Stimulated activated CD4-positive, alpha-beta T cell treated with anti-CD3 and anti-CD28 coated beads, Interleukin-12 subunit alpha, Interleukin-12 subunit beta, amount 100 ng/mL, for 4 hours (primary cell): ENCODE measurements around the gene KAT6B.
A peak's percentile ranks its signal among the peaks of the same experiment; 100 is the strongest.

Experiments used
- DNase-seq: peaks from one replicate; pipeline ENCODE4 v3.0.0-alpha.2; 2020

KAT6B gene

DNA sequence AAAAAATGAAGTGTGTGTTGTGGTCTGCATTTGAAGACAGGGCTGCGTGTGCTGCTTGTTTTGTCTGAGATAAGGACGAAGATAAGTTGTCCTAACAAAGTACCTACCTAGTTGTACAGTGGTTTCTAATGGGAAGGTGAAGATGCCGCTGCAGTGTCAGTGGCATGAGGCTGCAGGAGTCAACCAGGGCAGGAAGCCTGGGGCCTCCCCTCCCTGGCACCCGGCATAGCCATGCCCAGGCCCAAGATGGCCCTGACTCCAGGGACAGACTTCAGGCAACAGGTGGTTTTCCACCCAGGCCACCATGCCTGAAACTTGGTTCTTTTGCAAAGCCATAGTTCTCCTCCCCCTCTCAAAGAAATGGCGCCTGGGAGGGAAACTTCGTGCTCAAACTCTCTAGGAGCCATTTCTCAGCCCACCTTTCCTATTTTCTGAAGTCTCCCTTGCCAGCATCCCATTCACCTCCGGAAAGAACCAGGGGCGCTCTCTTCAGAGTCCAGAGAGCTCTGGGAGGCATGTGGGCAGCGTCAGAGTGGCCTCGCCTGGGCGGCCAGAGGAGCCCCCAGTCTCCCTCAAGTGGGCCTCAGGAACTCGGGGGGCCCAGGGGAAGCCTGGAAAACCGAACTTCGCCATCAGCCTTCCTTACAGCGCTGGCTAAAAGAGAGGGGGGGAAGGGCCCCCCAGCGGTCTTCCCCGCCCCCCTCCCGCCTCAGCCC is 2.1 kb upstream of the KAT6B start:
- peak; percentile 7 for DNase-seq

DNA sequence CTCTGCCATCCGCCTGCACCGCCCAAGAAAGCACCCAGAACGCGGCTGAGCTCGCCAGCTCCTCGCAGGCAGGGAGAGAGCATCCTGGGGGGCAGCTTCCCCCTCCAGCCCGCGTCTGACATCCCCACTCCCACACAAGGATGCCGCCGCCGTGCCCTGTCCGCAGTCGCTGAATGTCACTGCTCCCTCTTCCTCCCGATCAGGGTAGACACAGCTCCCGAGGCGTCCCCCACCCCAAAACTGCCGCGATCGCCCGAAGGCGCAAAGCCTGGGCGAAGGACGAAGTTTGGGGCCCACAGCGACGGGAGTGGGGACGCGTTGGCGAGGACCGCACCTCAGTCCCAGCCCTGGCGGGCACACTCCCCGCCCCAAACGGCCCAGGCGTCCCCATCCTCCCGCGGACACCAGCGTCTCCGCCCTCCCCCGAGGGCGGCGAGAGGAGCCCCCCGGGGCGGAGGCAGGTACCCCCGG is 1.5 kb upstream of the KAT6B start:
- DNase-seq = peak; percentile 50

DNA sequence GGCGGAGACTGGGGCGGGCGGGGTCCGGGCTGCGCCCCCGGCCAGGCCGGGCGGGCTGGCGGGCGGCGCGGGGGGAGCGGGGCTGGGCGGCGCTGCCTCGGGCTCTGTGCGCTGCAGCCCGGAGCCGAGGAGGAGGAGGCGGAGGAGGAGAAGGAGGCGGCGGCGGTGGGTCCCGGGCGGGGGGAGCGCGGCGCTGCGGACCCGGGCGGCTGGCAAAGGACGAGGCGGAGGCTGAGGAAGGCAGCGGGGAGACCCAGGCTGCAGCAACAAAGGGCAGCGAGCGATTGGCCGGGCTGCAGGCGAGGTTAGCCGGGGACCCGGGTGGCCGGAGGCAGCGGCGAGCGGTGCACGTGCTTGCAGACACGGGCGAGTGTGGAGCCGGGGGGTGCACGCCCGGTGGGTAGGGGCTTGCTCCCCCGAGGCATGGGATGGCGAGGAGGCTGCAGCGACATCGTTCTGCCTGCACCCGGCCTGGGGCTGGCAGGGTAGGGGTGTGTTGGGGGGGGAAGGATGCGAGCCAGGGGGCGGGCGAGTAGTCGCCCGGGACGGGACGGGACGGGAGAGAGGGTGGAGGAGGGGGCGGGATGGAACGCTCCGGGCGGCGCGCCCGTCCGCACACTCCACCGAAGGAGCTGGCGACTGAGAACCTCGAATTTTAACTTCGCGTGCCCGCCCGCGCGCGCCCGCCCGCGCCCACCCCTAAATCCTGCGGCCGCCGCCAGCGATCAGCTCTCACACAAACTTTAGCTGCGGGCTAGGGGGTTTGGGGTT is 844 bp upstream of the KAT6B start:
- DNase-seq = peak; percentile 46

DNA sequence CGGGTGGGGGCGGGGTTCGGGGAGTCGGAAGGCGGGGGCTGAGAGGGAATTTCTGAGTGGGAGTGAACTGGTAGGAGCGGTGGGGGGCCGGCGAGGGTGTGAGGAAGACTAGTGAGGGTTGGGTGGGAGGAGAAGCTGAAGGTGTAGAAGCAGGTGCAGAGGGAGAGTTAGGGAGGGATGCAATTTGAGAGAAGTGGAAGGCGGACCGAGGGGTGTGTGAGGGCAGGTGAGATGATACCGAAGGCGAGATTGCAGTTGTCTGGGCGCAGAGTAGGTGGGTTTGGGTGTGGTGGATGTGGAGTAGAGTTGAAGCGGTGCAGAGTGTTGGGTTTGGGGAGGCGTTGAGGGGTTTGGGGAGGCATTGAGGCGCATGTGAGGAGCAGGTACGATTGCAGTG is 643 bp downstream of the KAT6B start:
- no peak for DNase-seq

DNA sequence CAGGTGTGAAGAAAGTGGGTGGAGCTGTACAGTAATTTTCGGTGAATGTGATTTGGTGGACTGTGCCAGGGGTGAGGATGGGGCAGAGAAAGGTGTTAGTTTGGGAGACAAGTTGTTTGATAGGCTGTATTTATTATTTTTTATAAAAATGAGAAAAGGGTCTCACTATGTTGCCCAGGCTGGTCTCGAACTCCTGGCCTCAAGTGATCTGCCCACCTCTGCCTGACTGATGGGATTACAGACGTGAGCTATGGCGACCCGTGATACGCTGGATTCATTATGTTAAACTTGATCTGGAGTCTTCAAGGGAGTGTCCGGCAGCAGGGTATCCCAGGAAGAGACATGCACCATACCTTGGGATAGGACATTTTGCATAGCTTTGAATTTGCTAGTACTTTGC is 1.3 kb downstream of the KAT6B start:
- DNase-seq = no peak

DNA sequence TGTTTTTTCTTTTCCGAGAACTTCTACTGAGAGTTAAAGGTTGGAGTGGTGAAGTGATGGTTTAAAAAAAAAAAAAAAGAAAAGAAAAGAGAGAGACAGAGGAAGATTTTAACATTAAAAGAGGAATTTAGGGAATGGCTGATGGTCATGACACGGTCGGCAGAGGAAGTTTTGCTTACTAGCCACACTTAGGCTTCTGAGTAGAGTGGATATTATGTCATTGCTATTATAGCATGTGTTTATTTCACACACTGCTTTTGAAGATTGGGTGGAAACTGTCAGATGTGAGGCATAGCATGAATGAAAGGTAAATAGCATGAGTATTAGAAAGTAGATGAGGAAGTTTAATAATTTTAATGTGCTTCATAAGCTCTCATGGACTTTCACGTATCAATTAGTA is 2.5 kb downstream of the KAT6B start:
- no peak for DNase-seq

DNA sequence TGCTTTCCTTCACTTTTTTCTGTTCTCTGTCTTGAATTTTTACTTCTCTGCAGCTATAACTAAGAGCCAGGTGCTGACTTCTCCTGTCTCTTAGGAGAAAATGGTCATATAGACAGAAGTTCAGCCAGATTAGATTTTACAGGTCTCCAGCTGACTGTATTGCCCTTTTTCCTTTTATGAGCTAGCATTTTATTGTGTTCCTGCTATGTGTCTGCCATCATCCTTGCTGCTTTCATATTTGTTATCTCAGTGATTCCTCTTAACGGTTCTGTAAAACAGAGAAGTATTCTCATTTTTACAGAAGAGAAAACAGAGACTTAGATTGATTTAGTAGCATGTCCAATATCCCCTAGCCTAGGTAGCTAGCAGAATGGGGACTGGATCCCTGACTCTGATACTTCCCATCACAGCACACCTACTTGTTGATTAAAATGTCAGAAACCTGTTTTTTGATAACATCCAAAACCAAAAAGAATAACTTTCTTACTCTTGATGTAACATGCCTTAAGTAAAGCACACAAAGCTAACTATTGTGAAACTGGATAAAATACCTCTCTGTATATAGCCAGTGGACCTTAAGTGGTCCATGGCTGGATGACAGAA is 5.2 kb downstream of the KAT6B start:
- no peak for DNase-seq

DNA sequence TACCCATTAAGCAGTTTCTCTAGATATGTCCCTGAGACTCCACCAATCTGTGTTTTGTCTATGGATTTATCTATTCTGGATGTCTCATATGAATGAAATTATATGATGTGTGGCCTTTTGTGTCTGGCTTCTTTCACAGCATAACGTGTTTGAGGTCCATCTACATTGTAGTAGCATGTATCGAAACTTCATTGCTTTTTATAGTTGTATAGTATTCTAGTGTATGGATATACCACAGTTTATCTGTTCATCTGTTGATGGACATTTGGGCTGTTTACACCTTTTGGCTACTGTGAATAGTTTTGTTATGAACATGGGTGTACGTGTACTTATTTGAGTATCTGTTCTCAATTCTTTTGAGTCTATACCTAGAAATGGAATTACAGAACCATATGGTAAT is 9.6 kb downstream of the KAT6B start:
- DNase-seq = no peak

DNA sequence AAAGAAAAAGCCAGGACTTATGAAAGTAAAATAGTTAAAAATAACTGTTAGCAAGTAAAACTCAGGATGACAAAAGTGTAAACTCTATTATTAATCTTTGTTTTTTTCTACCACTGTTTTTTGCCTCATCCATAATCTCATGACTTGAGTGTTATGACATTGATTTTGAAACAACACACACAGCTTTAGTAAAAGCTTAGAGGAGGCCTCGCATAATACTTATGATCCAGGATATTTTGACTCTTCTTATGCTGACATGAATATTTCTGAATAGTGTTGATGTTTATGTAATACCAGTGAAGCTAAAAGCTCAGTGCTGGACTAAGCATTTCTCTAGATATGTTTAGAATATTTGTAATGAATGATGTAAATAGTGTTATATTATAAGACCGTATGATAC is 10.5 kb downstream of the KAT6B start:
- no peak for DNase-seq

DNA sequence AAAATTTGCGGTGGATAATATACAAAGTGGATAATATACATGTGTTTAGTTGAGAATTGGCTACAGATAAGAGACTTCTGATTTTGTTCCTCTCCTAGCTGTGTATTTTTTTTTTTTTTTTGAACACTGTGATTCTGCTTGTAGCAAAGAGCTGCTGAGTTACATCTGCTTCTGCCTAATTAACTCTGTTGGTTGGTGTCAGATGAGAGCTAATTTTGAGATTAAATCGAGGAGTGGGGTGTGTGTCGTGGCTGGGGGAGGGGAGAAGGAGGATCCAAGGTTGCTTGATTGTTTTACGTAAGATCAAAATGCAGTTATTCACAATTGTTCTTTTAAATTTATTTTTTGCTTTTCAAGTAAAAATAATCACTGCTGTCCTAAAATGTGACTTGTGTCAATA is 11.3 kb downstream of the KAT6B start:
- no peak for DNase-seq

DNA sequence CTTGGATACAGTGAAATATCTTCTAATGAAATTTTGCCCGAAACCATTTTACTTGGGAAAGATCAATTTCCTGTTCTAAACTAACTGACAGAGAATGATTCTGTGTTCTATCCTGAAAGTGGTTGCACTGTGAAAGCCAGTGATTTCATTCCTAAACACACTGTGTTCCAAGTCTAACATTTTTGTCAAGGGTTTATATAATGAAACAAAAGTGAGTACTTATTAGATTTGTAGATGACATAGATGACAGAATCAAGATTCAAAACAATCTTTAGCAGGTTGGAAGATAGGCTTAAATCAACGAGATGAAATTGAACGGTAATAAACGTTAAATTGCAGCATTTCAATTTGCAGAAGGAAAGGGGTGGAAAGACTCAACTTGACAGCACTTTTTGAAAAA is 13.3 kb downstream of the KAT6B start:
- no peak for DNase-seq

DNA sequence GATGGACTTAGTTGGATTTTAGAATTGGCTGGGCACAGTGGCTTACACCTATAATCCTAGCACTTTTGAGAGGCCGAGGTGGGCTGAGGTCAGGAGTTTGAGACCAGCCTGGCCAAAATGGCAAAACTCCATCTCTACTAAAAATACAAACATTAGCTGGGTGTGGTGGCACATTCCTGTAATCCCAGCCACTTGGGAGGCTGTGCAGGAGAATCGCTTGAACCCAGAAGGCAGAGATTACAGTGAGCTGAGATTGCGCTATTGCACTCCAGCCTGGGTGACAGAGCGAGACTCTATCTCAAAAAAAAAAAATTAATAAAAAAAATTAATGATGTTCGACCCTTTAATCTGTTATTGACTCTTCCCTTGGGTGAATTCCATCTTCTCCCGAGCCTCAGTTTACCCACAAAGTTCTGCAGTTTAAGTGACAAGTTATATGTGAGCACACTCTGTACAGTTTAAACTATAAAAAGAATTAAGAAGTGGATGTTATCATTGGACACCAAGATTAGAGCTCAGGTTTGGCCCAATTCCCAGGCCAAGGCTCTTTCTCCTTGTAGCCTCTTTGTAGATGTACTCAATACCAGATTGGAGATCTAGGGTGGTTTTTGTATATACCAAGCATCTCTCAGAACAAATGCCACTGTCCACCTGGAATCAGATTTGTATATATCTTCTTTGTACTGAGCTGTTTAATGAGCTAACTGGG is 15.0 kb downstream of the KAT6B start:
- DNase-seq = no peak

DNA sequence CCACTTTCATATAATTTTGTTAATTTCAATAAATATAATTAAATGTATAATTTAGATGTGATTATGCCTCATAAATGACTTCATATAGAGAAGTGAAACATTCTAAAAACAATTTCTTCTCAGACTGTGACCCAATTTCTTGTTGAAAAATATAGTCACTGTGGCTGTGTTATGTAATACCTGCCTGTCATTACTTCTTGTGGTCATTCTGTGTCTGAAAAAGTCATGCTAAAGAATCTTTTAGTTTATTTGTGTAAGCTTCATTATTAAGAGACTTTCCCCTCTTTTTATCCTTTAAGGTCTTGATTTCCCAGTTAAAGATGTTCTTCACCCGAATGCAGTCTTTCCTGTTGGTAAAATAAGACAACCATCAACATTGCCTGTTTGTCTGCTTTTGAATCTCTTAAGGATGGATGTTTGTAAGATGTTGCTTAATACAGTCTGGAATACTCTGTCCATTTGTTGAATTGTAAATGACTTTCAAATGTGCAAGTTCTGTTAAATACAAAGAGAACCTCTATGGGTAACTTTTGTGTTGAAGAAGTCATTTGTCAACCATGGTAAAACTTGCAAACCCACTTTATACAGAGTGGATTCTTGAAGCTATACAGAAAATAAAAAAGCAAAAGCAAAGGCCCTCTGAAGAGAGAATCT is 16.0 kb downstream of the KAT6B start:
- no peak for DNase-seq

DNA sequence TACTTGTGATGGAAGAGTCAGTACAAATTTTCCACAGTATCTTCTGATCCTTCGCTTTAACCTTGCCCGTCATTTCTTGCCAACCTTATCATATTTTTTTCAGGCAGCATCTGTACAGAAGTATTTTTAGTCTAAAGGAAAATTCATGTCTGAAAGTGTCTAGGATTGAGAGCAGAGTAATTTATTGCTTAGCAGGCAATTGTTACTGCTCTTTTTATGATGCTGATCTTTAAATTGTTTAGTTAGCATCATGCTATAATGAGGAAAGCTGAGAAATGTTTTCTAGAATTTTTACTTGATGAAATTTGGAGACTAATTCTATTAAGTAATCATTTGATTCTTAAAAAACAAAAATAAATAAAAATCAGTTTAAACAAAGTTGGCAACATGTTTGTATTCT is 20.6 kb downstream of the KAT6B start:
- DNase-seq = no peak

DNA sequence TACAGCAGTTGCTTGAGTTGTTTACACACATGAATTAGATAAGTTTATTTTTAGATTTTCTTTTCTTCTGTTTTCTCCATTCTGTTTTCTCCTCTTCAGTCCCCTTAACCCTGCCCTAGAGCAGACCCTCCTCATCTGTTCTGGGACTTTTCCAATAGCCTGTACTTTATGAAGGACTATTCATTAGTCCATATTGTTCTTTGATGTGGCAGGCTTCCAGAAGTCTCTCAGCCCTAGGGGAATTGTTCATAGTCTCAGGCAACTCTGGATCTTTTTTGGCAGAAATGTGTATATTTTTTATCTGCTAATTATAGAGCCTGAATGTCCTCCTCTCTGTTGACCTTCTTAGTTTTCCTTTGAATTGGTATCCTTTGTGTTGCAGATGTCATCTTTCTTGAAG is 25.4 kb downstream of the KAT6B start:
- DNase-seq = no peak

DNA sequence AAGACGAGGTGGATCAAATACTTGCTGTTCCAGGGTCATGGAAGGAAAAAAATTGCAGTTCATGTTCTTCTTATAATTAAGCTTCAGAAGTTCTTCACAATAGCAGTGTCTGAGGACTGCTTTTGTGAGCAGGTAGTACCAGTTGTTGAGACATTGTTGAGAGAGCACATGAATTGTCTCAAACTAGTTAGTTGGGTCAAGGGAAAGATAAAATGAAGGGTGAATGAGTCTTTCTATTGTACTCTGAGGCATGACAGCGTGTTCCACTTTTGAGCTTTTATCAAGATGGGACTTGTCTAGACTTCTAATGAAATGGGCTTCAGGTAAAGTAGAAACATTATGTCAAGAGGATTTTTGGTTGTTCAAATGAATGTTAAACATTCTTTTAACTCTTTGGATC is 26.0 kb downstream of the KAT6B start:
- DNase-seq = no peak

DNA sequence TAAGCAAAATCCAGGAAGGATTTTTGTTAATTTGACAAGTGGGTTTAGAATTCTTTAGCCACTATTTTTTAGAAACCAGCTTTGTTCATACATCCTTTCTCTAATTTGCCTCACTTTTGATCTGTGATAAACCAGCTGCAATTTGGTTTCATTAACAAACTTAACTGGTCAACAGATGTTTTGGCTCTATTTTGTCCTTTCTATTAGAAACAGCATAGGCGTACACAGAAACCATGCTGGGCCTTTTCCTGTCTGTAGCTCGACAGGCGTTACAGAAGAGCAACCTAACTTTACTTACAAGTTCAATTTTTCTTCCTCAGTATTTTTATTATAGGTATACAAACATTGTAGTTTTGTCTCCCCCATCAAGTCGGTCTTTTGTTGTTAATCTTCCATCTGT is 28.2 kb downstream of the KAT6B start:
- no peak for DNase-seq

DNA sequence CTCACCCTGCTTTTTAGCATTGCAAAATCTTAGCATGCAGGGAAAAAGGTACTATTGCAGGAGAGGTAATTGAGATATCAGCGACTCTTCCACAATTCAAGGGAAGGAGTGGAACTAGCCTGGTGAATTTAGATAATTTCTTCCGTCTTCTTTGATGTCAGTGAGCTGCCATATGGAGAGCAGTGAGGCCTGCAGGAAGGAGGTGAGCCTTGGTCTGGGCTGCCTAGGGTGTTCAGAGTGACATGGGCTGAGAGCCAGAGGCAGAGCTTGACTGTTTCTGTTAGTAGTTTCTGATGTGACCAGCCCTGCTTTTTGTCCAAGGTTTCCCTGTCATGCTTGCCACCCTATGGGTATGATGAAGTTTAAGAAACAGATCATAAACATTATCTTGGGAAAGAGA is 28.6 kb downstream of the KAT6B start:
- DNase-seq = no peak

DNA sequence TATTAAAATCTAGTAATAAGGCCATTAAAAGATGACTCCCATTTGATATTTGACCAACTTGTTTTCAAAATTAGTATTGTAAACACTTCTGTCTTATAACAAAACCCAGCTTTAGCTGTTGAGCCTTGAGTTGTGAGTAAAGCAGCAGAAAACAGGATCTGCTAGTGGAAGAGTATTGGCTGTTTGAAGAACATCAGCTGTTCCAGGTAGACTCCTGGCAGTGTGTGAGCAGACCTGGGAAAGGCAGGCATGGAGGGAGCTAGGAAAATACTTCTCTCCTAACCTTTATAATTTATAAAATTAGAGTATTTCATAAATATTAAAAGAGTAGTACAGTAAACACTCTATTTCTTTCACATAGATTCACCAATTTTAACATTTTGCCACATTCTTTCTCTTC is 29.0 kb downstream of the KAT6B start:
- no peak for DNase-seq

DNA sequence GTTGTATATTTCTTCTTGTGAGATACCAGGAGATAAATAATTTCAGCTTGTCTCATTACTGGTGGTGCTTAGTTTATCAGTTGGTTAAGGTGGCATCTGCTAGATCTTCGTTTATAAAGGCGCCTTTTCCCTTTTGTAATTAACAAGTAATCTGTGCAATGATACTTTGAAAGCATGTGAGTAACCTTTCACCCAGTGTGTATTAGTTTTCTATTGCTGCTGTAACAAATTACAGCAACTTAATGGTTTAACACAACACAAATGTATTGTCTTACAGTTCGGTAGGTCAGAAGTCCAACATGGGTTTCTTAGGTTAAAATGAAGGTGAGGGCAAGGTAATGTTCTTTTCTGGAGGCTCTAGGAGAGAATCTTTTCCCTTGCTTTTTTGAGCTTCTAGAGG is 30.5 kb downstream of the KAT6B start:
- DNase-seq = no peak

DNA sequence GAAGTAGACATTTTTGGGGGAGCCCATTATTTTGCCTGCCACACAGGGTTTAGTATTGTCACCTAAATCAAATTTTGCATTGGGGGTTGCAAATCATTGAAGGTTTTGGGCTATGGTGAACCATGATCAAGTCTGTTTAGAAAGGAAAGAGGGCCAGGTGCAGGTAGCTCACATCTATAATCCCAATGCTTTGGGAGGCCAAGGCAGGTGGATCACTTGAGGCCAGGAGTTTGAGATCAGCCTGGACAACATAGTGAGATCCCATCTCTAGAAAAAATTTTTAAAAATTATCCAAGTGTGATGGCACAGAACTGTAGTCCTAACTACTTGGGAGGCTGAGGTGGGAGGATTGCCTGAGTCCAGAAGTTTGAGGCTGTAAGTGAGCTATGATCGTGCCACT is 31.2 kb downstream of the KAT6B start:
- no peak for DNase-seq

DNA sequence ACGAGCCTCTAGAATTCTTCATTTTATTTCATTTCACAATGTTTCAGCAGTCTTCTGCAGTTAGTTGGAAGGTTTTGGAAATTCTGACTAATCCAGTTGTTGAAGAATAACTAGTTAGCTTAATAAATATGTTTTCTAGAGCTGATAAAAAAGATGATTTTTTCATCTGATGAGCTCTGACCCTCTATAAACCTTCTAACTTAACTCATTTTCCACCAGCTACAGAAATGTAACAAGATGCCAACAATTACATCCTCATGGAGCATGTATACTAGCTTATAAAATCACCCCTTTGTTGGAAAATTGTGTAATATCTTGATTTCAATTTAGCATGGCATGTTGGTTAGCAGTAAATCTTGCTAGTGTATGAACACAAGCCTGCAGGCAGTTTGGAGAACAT is 33.1 kb downstream of the KAT6B start:
- no peak for DNase-seq

DNA sequence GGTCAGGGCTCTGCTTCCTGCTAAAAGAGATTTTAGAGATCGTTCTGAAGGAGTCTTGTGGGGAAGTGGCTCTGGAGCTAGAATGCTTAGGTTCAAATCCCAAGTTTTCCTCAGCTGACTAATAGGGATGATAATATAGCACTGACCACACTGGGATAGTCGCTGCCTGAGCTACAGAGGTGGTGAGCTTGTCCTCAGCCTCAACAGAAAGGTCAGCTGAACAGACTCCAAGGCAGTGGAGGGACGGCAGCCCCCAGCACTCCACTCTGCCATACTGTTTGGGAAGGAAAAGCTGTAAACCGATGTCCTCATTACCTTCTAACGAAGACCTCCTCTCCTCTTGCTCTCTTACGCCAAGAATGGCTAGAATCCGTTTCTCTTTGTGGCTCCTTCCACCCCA is 36.2 kb downstream of the KAT6B start:
- DNase-seq = no peak
